Measurements from ENCODE around the gene ELOVL5.

- no peak for TF ChIP-seq CTCF (IDR thresholded peaks at IDR 0.05)
- no peak for TF ChIP-seq POLR2A (IDR thresholded peaks at IDR 0.05)
Observed at GRCh38 chr6:53327017-53327395, 21.7 kb downstream of the ELOVL5 start.

Measured in testis (tissue), 2 donors.